Left lung (tissue), 10 donors: ENCODE measurements around the gene EEF1AKMT3. TPM values are rescaled to one million over a fixed set of nuclear protein-coding genes. Genes with fewer than 3 reads are reported as not detected.
A peak's percentile ranks its signal among the peaks of the same experiment; 100 is the strongest.

Experiments
- ATAC-seq: fragments of 200-7000 bp; cut with Tn5 transposase; one replicate; pipeline ENCODE4 v1.9.1; 2020; ENCODE audit warnings: moderate library complexity
- DNase-seq, 4 donors: peaks; one replicate each; pipeline ENCODE4 v3.0.0-alpha.2; 2013 to 2020
- H3K27ac ChIP-seq, 2 donors: fragments of 200-600 bp; sonication (generic) in 1 of 2; one replicate each; pipeline versions ENCODE4 v1.5.0 to v1.8.0; 2020 to 2021
- H3K27me3 ChIP-seq, 2 donors: fragments of 200-600 bp; sonication (generic) in 1 of 2; one replicate each; pipeline versions ENCODE4 v1.5.0 to v1.8.0; 2020 to 2021
- H3K36me3 ChIP-seq, 2 donors: fragments of 200-600 bp; sonication (generic) in 1 of 2; one replicate each; pipeline versions ENCODE4 v1.5.0 to v1.8.0; 2020 to 2021
- H3K4me1 ChIP-seq, 2 donors: fragments of 200-600 bp; one replicate each; pipeline ENCODE4 v1.8.0; 2021
- H3K4me3 ChIP-seq, 2 donors: fragments of 200-600 bp; sonication (generic) in 1 of 2; one replicate each; pipeline versions ENCODE4 v1.5.0 to v1.8.0; 2020 to 2021; ENCODE audit warnings: mild to moderate bottlenecking in 1 of 2
- H3K9me3 ChIP-seq, 2 donors: fragments of 200-600 bp; sonication (generic) in 1 of 2; one replicate each; pipeline versions ENCODE4 v1.5.0 to v1.8.0; 2020 to 2021
- intact Hi-C, 2 donors: fragments of 100-400 bp; cut with DNase I; formaldehyde crosslinking; loops; one replicate each; pipeline versions ENCODE4 v1.11.2 to v1.14.2; 2022
- polyA plus RNA-seq, 6 donors: library from polyadenylated mRNA; unstranded; fragments of 120-200 nt; gene quantifications; one replicate each; pipeline ENCODE4 v1.2.1, GENCODE V29; 2013; ENCODE audit not compliant: insufficient read length in 6 of 6
- total RNA-seq, 2 donors: library from RNA; stranded (reverse); fragmentation: NEBNext Ultra II Directional; extraction: Animal tissue kit (Norgen Biotek cat#: 25700); gene quantifications; one replicate each; pipeline ENCODE4 v1.2.1, GENCODE V29; 2021
- TF ChIP-seq, protein P1 (sequence below), 2 donors: fragments of 200-600 bp; sonication (generic) in 1 of 2; IDR thresholded peaks; one replicate each; pipeline versions ENCODE4 v1.5.0 to v1.8.0; 2021; ENCODE audit warnings: antibody characterized with exemption in 2 of 2
- donor health status: DM: no; HTN: yes; CAD: no.
- donor health status: DM: no; HTN: no; CAD: no.

The EEF1AKMT3 gene
- total and polyA plus RNA-seq, 8 donors: 6.2 to 19.7 (median 16.6) TPM

DNA sequence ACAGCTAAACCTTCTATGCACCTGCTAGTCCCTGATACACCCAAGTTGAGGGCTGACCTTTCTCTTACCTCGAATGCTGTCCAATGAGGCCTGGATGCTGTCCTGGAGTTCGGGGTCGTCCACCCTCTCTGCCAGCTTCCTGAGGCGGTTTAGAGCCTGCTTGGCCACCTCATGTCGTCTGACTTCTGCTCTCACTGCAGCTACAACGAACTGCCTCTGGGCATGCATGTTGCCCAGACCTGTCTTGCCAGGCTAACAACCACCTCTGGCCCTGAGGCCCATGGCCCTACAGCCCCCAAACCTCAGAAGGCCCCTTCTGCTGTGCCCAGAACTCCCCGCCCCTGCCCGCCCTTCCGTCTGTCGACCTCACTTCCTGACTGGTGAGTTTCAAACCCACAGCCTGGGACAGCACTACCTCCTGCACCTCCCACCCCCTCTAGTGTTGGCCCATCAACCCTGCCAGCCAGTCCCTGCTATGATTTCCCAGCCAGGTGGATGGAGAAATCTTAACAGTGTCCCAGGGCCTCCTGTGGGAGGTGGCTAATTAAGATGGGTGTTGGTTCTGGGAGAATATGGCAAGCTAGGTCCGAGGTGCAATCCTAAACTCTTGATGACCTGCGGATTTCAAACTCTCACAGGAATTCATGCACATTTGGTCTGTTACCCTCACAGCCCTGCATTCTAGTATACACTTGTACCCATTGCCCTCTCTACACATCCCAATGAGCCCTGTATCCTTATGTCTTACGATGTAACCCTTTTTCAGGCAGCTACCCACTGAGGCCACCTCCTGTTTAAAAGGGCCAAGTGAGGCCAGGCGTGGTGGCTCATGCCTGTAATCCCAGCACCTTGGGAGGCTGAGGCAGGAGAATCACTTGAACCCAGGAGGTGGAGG, 30.3 kb upstream of the EEF1AKMT3 start:
- peaks cover 0 to 18% of the 10 kb centered on the region in 2 donors for H3K36me3 ChIP-seq
- peak overlapping the region in 1 of 2 donors; percentile 50 for H3K4me3 ChIP-seq
- peak overlapping the region in 1 of 2 donors; percentile 81 for H3K27ac ChIP-seq
- DNase-seq: peak in 1 of 4 donors; percentile 64
- TF ChIP-seq, protein P1, sequence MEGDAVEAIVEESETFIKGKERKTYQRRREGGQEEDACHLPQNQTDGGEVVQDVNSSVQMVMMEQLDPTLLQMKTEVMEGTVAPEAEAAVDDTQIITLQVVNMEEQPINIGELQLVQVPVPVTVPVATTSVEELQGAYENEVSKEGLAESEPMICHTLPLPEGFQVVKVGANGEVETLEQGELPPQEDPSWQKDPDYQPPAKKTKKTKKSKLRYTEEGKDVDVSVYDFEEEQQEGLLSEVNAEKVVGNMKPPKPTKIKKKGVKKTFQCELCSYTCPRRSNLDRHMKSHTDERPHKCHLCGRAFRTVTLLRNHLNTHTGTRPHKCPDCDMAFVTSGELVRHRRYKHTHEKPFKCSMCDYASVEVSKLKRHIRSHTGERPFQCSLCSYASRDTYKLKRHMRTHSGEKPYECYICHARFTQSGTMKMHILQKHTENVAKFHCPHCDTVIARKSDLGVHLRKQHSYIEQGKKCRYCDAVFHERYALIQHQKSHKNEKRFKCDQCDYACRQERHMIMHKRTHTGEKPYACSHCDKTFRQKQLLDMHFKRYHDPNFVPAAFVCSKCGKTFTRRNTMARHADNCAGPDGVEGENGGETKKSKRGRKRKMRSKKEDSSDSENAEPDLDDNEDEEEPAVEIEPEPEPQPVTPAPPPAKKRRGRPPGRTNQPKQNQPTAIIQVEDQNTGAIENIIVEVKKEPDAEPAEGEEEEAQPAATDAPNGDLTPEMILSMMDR (IDR thresholded peaks at IDR 0.05): no peak
- ATAC-seq: no peak
- peaks cover 27 to 46% of the 10 kb centered on the region in 2 donors for H3K27me3 ChIP-seq
- peaks cover 12 to 59% of the 10 kb centered on the region in 2 donors for H3K4me1 ChIP-seq
- intact Hi-C loops: no loop called here
- H3K9me3 ChIP-seq: no peaks in the 10 kb centered on the region

DNA sequence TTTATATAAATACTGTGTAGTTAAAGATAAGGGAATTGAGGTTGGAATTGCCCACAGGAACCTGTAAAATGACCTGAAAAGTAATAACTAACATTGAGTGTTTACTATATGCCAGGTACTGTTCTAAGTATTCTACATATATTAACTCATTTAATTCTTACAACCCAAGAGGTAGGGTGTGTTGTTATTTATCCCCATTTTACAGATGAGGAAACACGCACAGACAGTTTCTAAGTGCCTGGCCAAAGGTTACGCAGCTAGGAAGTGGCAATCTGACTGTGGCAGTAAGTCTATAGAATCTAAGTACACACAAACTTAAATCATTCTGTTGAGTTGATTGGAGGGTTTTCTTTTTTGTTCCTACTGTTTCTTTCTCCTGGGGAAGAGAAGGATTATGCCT, 28.6 kb upstream of the EEF1AKMT3 start:
- Histone ChIP-seq H3K4me1 (peaks cover 0 to 45% of the 10 kb centered on the region in 2 donors), H3K27ac (peak overlapping the region in 1 of 2 donors; percentile 92), H3K9me3 (no peaks in the 10 kb centered on the region), H3K4me3 (no peak overlapping the region), H3K36me3 (peaks cover 0 to 28% of the 10 kb centered on the region in 2 donors), H3K27me3 (peaks cover 12 to 29% of the 10 kb centered on the region in 2 donors)
- TF ChIP-seq, protein P1 (IDR thresholded peaks at IDR 0.05): no peak
- DNase-seq (no peak), ATAC-seq (no peak)
- intact Hi-C loops: no loop called here

DNA sequence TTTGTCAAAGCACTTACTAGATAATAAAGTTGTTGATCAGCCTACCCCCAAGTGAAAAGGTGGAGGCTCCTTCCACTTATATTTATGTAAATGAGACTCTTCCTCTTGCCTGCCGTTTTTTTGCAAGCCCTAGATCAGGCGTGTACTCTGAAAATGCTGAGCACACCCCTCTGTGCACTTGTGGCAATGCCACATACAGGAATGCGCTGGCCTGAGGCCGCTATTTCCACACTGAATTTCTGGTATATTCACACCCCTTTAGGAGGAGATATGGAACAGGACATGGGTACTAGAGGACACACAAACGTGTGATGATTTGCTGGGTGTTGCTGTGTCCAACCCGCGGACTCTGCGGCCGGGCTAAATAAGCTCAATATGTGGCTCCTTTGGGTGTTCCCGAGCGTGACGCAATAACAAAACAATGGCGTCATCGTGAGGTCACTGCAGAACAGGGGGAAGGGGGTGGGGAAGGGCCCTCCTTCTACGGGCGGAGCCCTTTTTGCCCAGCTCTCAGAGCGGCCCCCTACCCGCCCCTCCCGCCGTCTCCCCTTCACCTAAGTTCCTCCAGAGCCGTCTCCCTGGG, 28.1 kb upstream of the EEF1AKMT3 start:
- H3K4me3 ChIP-seq: peak overlapping the region; percentile 63 to 65
- H3K27me3 ChIP-seq: peaks cover 7 to 24% of the 10 kb centered on the region in 2 donors
- ATAC-seq (peak; percentile 69), DNase-seq (peak in 2 of 4 donors; percentile 73 to 84)
- H3K36me3 ChIP-seq: peaks cover 0 to 33% of the 10 kb centered on the region in 2 donors
- intact Hi-C loops: no loop called here
- H3K4me1 ChIP-seq: peaks cover 0 to 45% of the 10 kb centered on the region in 2 donors
- TF ChIP-seq, protein P1 (IDR thresholded peaks at IDR 0.05): no peak
- H3K9me3 ChIP-seq: no peaks in the 10 kb centered on the region
- H3K27ac ChIP-seq: peak overlapping the region; percentile 91 to 92

DNA sequence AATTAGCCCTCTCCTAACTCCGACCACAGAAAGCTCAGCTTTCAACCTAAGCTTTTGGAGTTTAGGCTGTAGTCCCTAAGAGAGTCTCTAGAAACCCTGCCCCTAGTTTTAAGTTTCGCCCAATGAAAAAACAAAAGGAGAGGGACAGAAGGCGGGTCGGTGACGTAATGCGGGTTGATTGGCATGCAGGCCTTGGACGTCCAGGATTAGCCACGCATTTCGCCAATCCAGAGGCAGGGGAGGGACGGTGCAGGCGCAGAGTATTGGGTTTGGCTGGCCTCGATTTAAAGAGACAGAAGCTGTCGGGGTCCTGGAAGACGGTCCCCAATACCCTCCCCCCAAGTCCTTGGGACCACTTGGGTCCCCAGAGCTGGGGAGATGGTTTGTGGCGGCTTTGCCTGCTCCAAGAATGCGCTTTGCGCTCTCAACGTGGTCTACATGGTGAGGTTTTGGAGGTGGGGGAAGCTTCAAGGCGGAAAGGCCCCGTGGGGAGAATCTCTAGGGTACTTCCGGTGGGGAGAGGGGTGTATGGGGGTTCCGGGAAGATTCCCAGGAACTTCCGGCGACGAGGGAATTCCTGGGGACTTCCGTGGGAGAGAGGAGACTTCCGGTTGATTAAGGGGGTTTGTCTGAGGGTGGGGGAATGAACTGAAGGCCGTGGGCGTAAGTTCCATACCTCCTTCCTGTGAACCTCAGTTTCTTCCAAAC, 27.5 kb upstream of the EEF1AKMT3 start, which contains the start of gene TSPAN31:
TSS of gene TSPAN31 (plus strand) at position 263 of the 708 bp plus-strand sequence. CDS start at position 379, 116 bp downstream.
- intact Hi-C loops: no loop called here
- Histone ChIP-seq H3K36me3 (peaks cover 0 to 40% of the 10 kb centered on the region in 2 donors), H3K9me3 (no peaks in the 10 kb centered on the region), H3K27ac (peak within 1 kb of the TSS; percentile 91 to 92), H3K4me3 (peak within 1 kb of the TSS; percentile 63 to 65), H3K27me3 (peaks cover under 1 to 17% of the 10 kb centered on the region in 2 donors), H3K4me1 (peaks cover 0 to 40% of the 10 kb centered on the region in 2 donors)
- peak; percentile 96 for ATAC-seq
- TF ChIP-seq, protein P1 (IDR thresholded peaks at IDR 0.05): peak in 1 of 2 donors; percentile 30
- peak; percentile 94 to 99 (median 97) for DNase-seq
